Heart left ventricle (tissue), 16 donors: ENCODE measurements around the gene CCDC34. TPM values are rescaled to one million over a fixed set of nuclear protein-coding genes. Genes with fewer than 3 reads are reported as not detected.

Experiments used
- ATAC-seq, 4 donors: fragments of 200-7000 bp; cut with Tn5 transposase; one replicate each; pipeline ENCODE4 v1.9.1; 2020 to 2022; ENCODE audit warnings: moderate library complexity in 4 of 4, mild to moderate bottlenecking in 3 of 4, moderate number of reproducible peaks in 1 of 4
- DNase-seq, 5 donors: peaks; one replicate each; pipeline ENCODE4 v3.0.0-alpha.2; 2020
- H3K27ac ChIP-seq, 12 donors: fragments of 200-600 bp; sonication (generic) in 4 of 12; one replicate each; pipeline versions ENCODE4 v1.5.0 to v1.8.0; 2016 to 2022; ENCODE audit warnings: mild to moderate bottlenecking in 2 of 12
- H3K27me3 ChIP-seq, 9 donors: fragments of 200-600 bp; sonication (generic) in 2 of 9; one replicate each; pipeline versions ENCODE4 v1.5.1 to v1.8.0; 2016 to 2022; ENCODE audit warnings: mild to moderate bottlenecking in 3 of 9
- H3K36me3 ChIP-seq, 9 donors: fragments of 200-600 bp; sonication (generic) in 2 of 9; one replicate each; pipeline versions ENCODE4 v1.5.0 to v1.8.0; 2018 to 2022; ENCODE audit warnings: mild to moderate bottlenecking in 2 of 9
- H3K4me1 ChIP-seq, 12 donors: fragments of 200-600 bp; sonication (generic) in 4 of 12; one replicate each; pipeline versions ENCODE4 v1.5.0 to v1.8.0; 2016 to 2022; ENCODE audit warnings: mild to moderate bottlenecking in 3 of 12
- H3K4me3 ChIP-seq, 12 donors: fragments of 200-600 bp; sonication (generic) in 4 of 12; one replicate each; pipeline versions ENCODE4 v1.5.0 to v1.8.0; 2017 to 2022; ENCODE audit warnings: mild to moderate bottlenecking in 9 of 12, moderate library complexity in 4 of 12
- H3K9me3 ChIP-seq, 12 donors: fragments of 200-600 bp; sonication (generic) in 4 of 12; one replicate each; pipeline versions ENCODE4 v1.5.0 to v1.8.0; 2016 to 2022; ENCODE audit warnings: mild to moderate bottlenecking in 1 of 12
- POLR2A ChIP-seq, 2 donors: fragments of 450-650 bp; IDR thresholded peaks; one replicate each; pipeline ENCODE4 v1.6.1; 2017; ENCODE audit warnings: antibody characterized with exemption in 2 of 2, mild to moderate bottlenecking in 2 of 2, moderate library complexity in 2 of 2
- WGBS, 4 donors: extraction: QIAGEN DNeasy Blood & Tissue Kit in 2 of 4; methylation state at CpG; one replicate each; pipeline versions ENCODE4 v1.1.5 to v1.1.7; 2013 to 2018; 5-methylcytosine and 5-hydroxymethylcytosine counted together
- intact Hi-C, 10 donors: fragments of 100-400 bp; cut with DNase I; formaldehyde crosslinking; loops; one replicate each; pipeline versions ENCODE4 v1.11.1 to v1.14.2; 2022
- polyA plus RNA-seq, 2 donors: library from polyadenylated mRNA; stranded (reverse); fragments of 200-250 nt; gene quantifications; one replicate each; pipeline ENCODE4 v1.2.3, GENCODE V29; 2013
- total RNA-seq, 9 donors: library from RNA; depleted of rRNA in 2 of 9; stranded (reverse); fragments of >200 nt in 2 of 9; fragmentation: NEBNext Ultra II Directional in 3 of 9; extraction: Animal tissue kit (Norgen Biotek cat#: 25700) in 3 of 9; gene quantifications; one replicate each; pipeline versions ENCODE4 v1.1.0 to v1.2.4, GENCODE V29; 2016 to 2023
- TF ChIP-seq, protein P1 (sequence below), 12 donors: fragments of 200-600 bp; sonication (generic) in 4 of 12; IDR thresholded peaks; one replicate each; pipeline versions ENCODE4 v1.5.0 to v1.8.0; 2018 to 2022; ENCODE audit warnings: antibody characterized with exemption in 12 of 12, mild to moderate bottlenecking in 5 of 12
- donor health status: ischemic (EF 13 %, LVEDD 7.1; RV severe dilation, severe dysfunction).
- donor health status: healthy with polysubstance abuse.
- donor health status: DM: no; HTN: yes; CAD: no.
- donor health status: DM: no; HTN: no; CAD: no.
- donor health status: ischemic (EF 25% LVEDD 6.9; RV normal size, moderate dysfunction).
- donor health status: ischemic (EF 25% LVEDD 5.7; RV mildly dilated, moderate dysfunction).
- donor health status: healthy.
- donor health status: DM: yes; HTN: yes; CAD: no.
- donor health status: ischemic (EF 35%, LVEDD 5.7; RV mildly dilated, moderate dysfunction).
- donor health status: nonischemic (EF 11% LVEDD 7.7; RV severe dilation, severe dysfunction).
- donor health status: DM: yes; HTN: yes; CAD: no.
- donor health status: PGD.
- donor health status: ischemic (EF 29% LVEDD 5.4; RV normal size, mild dysfunction).
- donor health status: nonischemic (EF 23%, LVEDD 6.1; RV moderate dilation, normal function).

Gene CCDC34
- total and polyA plus RNA-seq, 11 donors = 1.1 to 8.3 (median 3.0) TPM

- DNase-seq (no peak), ATAC-seq (no peak)
- H3K27ac ChIP-seq = no peak overlapping the region
- H3K9me3 ChIP-seq = no peaks in the 10 kb centered on the region
- no peak for TF ChIP-seq POLR2A (IDR thresholded peaks at IDR 0.05)
- TF ChIP-seq, protein P1, sequence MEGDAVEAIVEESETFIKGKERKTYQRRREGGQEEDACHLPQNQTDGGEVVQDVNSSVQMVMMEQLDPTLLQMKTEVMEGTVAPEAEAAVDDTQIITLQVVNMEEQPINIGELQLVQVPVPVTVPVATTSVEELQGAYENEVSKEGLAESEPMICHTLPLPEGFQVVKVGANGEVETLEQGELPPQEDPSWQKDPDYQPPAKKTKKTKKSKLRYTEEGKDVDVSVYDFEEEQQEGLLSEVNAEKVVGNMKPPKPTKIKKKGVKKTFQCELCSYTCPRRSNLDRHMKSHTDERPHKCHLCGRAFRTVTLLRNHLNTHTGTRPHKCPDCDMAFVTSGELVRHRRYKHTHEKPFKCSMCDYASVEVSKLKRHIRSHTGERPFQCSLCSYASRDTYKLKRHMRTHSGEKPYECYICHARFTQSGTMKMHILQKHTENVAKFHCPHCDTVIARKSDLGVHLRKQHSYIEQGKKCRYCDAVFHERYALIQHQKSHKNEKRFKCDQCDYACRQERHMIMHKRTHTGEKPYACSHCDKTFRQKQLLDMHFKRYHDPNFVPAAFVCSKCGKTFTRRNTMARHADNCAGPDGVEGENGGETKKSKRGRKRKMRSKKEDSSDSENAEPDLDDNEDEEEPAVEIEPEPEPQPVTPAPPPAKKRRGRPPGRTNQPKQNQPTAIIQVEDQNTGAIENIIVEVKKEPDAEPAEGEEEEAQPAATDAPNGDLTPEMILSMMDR (IDR thresholded peaks at IDR 0.05) = no peak
- no peaks in the 10 kb centered on the region for H3K36me3 ChIP-seq
- WGBS, 4 donors = 75 to 82% (median 76%) methylated on average over 9 of the region's 9 CpGs
- peaks cover 0 to 43% (median 5%) of the 10 kb centered on the region in 12 donors for H3K4me1 ChIP-seq
- H3K27me3 ChIP-seq = no peaks in the 10 kb centered on the region
- intact Hi-C loops = loop anchor here in 1 of 10 donors (5.0 kb wide), 1 partner anchor 74 kb away; the partner anchor contains the start of gene LGR4
- no peak overlapping the region for H3K4me3 ChIP-seq
Observed at GRCh38 chr11:27397624-27398399, 34.8 kb upstream of the CCDC34 start.

GRCh38 chr11:27396259-27396839 is 33.3 kb upstream of the CCDC34 start:
- peak in 1 of 4 donors; percentile 3 for ATAC-seq
- H3K4me1 ChIP-seq = peaks cover 0 to 56% (median 5%) of the 10 kb centered on the region in 12 donors
- intact Hi-C loops = loop anchor here in 1 of 10 donors (5.0 kb wide), 1 partner anchor 76 kb away; the partner anchor contains the start of gene LGR4

DNA sequence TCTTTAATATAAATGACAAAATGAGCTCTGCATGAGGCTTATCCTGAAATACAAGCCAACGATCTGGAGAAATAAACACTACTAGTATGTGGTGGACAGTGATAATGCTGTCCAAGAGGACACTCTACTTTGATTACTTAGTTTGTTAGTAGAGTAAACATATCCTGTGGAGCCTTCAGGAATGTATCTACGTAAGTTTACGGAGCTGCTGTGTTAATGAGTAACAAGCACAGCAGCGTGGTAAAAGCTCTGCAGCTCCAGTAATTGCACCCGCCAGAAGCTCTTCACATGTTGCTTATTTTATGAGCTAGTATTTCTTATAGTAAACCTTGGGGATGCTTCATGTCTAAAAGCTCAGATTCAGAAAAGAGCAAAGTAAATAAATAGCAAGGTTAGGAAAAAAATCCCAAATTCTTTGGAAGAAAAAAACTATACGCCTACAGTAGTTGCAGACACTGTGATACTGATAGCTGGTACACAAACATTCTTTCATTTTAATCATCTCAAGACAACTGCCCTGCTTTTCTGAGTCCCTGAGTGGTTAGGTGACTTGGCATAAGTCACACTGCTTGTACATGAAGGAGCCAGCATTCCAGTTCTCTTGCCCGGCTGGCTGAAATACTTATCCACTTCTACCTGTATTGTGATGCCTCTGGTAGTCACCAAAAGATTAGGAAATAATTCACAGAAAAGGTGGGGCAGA is 32.7 kb upstream of the CCDC34 start:
- no peak for DNase-seq
- ATAC-seq = peak in 3 of 4 donors; percentile 33 to 54 (median 53)
- Histone ChIP-seq H3K4me3 (no peak overlapping the region), H3K9me3 (no peaks in the 10 kb centered on the region), H3K27me3 (no peaks in the 10 kb centered on the region), H3K27ac (peak overlapping the region in 4 of 12 donors; percentile 5 to 45 (median 14)), H3K4me1 (peaks cover 0 to 58% (median 5%) of the 10 kb centered on the region in 12 donors), H3K36me3 (no peaks in the 10 kb centered on the region)
- intact Hi-C loops = loop anchor here in 1 of 10 donors (5.0 kb wide), 1 partner anchor 77 kb away; the partner anchor contains the start of gene LGR4
- 41 to 57% (median 47%) methylated on average over 7 of the region's 7 CpGs for WGBS, 4 donors
- no peak for TF ChIP-seq POLR2A (IDR thresholded peaks at IDR 0.05)
- TF ChIP-seq, protein P1 (IDR thresholded peaks at IDR 0.05) = no peak

More at GRCh38 chr11:27396259-27396839, 33.3 kb upstream of the CCDC34 start:
- TF ChIP-seq POLR2A (IDR thresholded peaks at IDR 0.05) = no peak
- Histone ChIP-seq H3K9me3 (no peaks in the 10 kb centered on the region), H3K27ac (no peak overlapping the region), H3K4me3 (no peak overlapping the region), H3K36me3 (no peaks in the 10 kb centered on the region), H3K27me3 (no peaks in the 10 kb centered on the region)
- WGBS, 4 donors = 67 to 81% (median 75%) methylated on average over 3 of the region's 3 CpGs
- no peak for DNase-seq

- ATAC-seq (no peak), DNase-seq (no peak)
- Histone ChIP-seq H3K27ac (peak overlapping the region in 3 of 12 donors; percentile 6 to 45 (median 21)), H3K9me3 (no peaks in the 10 kb centered on the region), H3K36me3 (peaks cover 0 to 3% (median 0%) of the 10 kb centered on the region in 9 donors), H3K4me1 (peaks cover 0 to 58% (median 5%) of the 10 kb centered on the region in 12 donors), H3K27me3 (no peaks in the 10 kb centered on the region), H3K4me3 (no peak overlapping the region)
- TF ChIP-seq, protein P1 (IDR thresholded peaks at IDR 0.05) = no peak
- TF ChIP-seq POLR2A (IDR thresholded peaks at IDR 0.05) = no peak
- 73 to 79% (median 75%) methylated on average over 4 of the region's 4 CpGs for WGBS, 4 donors
- intact Hi-C loops = loop anchor here in 4 of 10 donors (5.0 kb wide), 2 partner anchors 53 to 77 kb away; partner anchors contain the start of gene LGR4 (in 3 of the 4)
Observed at GRCh38 chr11:27394781-27395228, 31.8 kb upstream of the CCDC34 start.
